Mucosa of rectum (tissue), 2 donors: Measurements from ENCODE around the gene PRKG1.

Experiments
- H3K27ac ChIP-seq, 2 donors: one replicate each; pipeline ENCODE4 v1.7.0; 2013; ENCODE audit warnings: inconsistent platforms in 2 of 2, low read depth in 2 of 2, low read length in 2 of 2
- H3K27me3 ChIP-seq, 2 donors: one replicate each; pipeline ENCODE4 v1.7.0; 2013; ENCODE audit warnings: low read length in 2 of 2; ENCODE audit not compliant: control insufficient read depth in 2 of 2, insufficient read depth in 2 of 2
- H3K36me3 ChIP-seq, 2 donors: one replicate each; pipeline ENCODE4 v1.7.0; 2013; ENCODE audit warnings: low read length in 2 of 2; ENCODE audit not compliant: control insufficient read depth in 2 of 2, insufficient read depth in 2 of 2
- H3K4me1 ChIP-seq, 2 donors: one replicate each; pipeline ENCODE4 v1.7.0; 2013; ENCODE audit warnings: low read length in 2 of 2, mild to moderate bottlenecking in 1 of 2; ENCODE audit not compliant: control insufficient read depth in 2 of 2, insufficient read depth in 2 of 2
- H3K4me3 ChIP-seq, 2 donors: one replicate each; pipeline ENCODE4 v1.7.0; 2013; ENCODE audit warnings: low read length in 2 of 2
- H3K9ac ChIP-seq, 2 donors: one replicate each; pipeline ENCODE4 v1.7.0; 2013; ENCODE audit warnings: low read length in 2 of 2, low read depth in 1 of 2, mild to moderate bottlenecking in 1 of 2
- H3K9me3 ChIP-seq, 2 donors: one replicate each; pipeline ENCODE4 v1.7.0; 2013; ENCODE audit warnings: low read length in 2 of 2; ENCODE audit not compliant: control insufficient read depth in 2 of 2
- donor health status: healthy.
- donor health status: Normal muscosa, but diverticular disease.

Gene PRKG1

DNA sequence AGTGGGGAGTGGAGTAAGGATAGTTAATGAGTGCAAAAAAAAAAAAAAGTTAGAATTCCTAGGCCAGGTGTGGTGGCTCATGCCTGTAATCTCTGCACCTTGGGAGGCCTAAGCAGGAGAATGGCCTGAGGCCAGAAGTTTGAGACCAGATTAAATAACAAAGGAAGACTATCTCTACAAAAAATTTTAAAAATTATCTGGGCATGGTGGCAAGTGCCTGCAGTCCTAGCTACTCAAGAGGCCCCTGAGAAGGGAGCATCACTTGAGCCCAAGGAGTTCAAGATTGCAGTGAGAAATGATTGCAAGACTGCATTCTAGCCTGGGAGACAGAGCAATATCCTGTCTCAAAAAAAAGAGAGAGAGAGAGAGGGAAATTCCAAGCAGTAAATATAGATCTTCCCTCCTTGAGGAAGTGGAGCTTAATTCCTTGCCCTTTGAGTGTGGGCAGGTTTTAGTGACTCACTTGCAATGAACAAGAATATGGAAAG lies 644.6 kb downstream of the PRKG1 start:
- Histone ChIP-seq H3K27ac (no peak overlapping the region), H3K9me3 (no peaks in the 10 kb centered on the region), H3K36me3 (no peaks in the 10 kb centered on the region), H3K4me1 (no peaks in the 10 kb centered on the region), H3K9ac (no peak overlapping the region), H3K27me3 (no peaks in the 10 kb centered on the region), H3K4me3 (no peak overlapping the region)

DNA sequence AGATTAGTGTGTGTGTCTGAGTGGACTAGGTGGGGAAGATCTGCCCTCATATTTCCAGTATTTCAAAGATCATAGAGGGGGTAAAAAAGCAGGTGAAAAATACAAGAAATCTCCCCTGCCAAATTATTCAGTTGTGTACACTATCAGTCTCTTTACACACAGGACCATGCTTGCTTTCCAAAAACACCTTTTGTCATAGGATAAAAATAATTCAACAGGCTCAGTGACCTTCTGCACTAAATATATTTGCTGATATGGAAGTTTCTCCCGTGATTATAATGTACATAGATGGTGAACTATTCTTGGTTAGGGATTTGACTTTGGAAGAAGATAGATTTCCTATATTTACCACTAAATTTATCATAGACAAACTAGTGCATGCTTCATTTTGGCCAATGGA lies 649.8 kb downstream of the PRKG1 start:
- no peak overlapping the region for H3K9ac ChIP-seq
- no peaks in the 10 kb centered on the region for H3K9me3 ChIP-seq
- no peaks in the 10 kb centered on the region for H3K36me3 ChIP-seq
- no peaks in the 10 kb centered on the region for H3K4me1 ChIP-seq
- no peak overlapping the region for H3K27ac ChIP-seq
- no peaks in the 10 kb centered on the region for H3K27me3 ChIP-seq
- H3K4me3 ChIP-seq = no peak overlapping the region

DNA sequence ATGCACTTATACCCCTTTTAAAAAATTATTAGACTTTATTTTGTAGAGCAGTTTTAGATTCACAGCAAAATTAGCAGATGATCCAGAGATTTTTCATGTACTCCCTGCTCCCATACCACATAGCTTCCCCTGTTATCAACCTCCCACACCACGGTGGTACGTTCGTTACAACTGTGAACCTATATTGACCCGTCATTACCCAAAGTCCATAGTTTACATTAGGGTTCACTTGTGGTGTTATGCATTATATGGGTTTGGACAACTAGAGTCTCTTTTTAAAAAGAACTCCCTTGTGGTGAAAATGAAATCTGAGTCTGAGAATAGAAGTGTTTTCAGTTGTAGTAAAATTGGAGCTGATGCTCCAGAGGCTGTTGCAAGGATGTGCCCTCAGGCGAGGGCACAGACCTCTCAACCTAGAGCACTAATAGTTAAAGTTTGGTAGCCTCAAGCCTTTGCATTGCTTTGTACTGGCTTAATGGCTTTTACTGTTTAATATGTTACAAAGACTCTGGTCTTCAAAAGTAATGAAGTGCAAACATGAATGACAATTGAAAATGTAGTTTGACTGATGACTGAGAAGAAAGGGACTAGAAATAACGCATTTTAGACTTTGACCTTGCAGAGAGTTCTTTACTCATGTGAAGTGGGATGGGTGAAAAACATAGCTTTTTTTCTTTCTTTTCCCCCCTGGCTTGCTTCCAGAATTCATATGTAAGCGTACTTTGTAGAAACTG lies 655.7 kb downstream of the PRKG1 start:
- H3K4me3 ChIP-seq = no peak overlapping the region
- H3K36me3 ChIP-seq = no peaks in the 10 kb centered on the region
- no peak overlapping the region for H3K9ac ChIP-seq
- no peak overlapping the region for H3K27ac ChIP-seq
- H3K9me3 ChIP-seq = no peaks in the 10 kb centered on the region
- no peaks in the 10 kb centered on the region for H3K4me1 ChIP-seq
- H3K27me3 ChIP-seq = no peaks in the 10 kb centered on the region

DNA sequence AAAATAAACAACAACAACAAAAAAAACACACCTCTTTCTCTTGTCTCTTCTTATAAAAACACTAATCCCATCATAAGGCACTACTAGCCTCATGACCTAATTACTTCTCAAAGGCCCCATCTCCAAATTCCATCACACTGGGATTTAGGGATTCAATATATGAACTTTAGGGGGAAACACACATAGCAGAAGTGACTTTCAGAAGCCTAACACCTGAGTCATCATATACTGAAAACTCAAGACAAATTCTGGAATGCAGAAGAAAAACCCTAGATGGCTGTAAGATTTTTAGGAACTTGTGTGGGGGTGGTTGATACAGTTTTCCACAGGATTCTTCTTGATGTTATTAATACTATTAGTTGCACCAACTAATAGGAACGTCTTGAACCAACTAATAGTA lies 658.8 kb downstream of the PRKG1 start:
- H3K36me3 ChIP-seq = no peaks in the 10 kb centered on the region
- no peaks in the 10 kb centered on the region for H3K27me3 ChIP-seq
- H3K9ac ChIP-seq = no peak overlapping the region
- no peaks in the 10 kb centered on the region for H3K9me3 ChIP-seq
- H3K4me1 ChIP-seq = no peaks in the 10 kb centered on the region
- H3K27ac ChIP-seq = no peak overlapping the region
- H3K4me3 ChIP-seq = no peak overlapping the region

DNA sequence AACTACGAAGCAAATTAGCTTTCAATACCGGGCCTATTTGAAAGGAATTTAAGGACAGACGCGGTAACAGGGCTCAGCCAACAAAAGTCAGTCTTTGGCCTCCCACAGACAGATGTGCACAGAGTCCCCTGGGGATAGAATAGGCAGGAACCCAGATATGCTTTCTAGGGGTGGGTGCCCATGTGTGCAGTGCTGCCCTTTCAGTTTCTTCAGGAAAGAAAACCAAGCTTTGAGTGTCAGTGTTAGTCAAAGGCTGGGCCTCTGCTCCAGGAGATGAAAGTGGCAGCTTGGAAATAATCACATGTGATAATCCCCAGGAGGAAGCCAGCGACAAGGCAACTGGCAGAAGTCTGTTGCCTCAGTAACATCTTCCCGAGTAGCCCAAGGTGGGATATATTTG lies 668.9 kb downstream of the PRKG1 start:
- Histone ChIP-seq H3K27ac (no peak overlapping the region), H3K4me3 (no peak overlapping the region), H3K4me1 (no peaks in the 10 kb centered on the region), H3K36me3 (no peaks in the 10 kb centered on the region), H3K9ac (no peak overlapping the region), H3K27me3 (no peaks in the 10 kb centered on the region), H3K9me3 (no peaks in the 10 kb centered on the region)

DNA sequence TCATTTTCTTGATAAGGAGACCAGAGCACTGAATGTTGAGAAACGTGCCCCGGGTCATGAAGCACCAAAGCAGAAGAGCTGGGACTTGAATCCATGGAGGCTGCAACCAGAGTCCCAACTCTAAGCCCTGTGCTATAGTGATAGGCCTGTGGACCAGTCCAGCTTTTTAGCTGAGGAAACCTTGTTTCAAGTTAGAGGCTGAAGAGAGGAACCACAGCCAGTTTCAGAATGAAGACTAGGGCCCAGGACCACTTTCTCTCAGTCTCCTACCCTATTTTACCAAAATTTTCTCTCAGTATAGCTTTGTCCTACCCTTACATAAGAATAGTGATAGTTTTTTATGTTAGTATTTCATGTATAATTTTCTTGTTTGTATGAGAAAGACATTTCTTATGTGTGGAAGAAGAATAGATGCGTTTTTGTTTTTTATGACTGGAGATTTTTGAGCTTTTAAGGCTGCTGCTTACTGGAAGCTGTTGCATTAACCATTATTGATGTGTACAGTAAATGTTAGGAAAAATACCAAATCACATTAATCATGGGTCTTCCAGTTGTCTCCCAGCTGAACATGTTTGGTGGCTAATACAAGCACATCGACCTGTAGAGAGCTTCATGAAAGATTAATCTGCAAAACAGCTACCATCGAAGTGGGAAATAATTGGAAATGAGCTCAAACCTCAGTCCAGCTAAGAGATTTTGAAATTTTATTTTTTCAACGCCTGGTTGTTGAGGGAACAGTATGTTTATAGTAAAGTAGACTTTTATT lies 670.1 kb downstream of the PRKG1 start:
- H3K9ac ChIP-seq = no peak overlapping the region
- no peaks in the 10 kb centered on the region for H3K36me3 ChIP-seq
- H3K27me3 ChIP-seq = no peaks in the 10 kb centered on the region
- H3K27ac ChIP-seq = no peak overlapping the region
- no peak overlapping the region for H3K4me3 ChIP-seq
- H3K4me1 ChIP-seq = no peaks in the 10 kb centered on the region
- H3K9me3 ChIP-seq = no peaks in the 10 kb centered on the region

DNA sequence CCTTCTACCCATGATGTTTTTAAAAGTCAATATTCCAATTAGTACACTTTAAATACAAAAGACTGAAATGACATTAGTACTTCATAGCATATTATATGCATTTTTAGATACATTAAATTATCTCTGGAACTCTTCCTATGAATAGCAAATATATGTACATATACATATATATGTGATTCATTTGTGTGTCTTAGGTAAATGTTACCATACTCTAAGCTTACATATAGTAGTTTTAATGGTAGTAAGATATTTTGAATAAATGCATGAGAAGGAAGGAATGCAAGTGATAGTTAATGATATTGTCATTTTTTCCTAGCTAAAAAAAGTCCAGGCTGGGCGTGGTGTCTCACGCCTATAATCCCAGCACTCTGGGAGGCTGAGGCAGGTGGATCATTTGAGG lies 671.1 kb downstream of the PRKG1 start:
- Histone ChIP-seq H3K4me1 (no peaks in the 10 kb centered on the region), H3K9ac (no peak overlapping the region), H3K36me3 (no peaks in the 10 kb centered on the region), H3K27ac (no peak overlapping the region), H3K4me3 (no peak overlapping the region), H3K27me3 (no peaks in the 10 kb centered on the region), H3K9me3 (no peaks in the 10 kb centered on the region)

DNA sequence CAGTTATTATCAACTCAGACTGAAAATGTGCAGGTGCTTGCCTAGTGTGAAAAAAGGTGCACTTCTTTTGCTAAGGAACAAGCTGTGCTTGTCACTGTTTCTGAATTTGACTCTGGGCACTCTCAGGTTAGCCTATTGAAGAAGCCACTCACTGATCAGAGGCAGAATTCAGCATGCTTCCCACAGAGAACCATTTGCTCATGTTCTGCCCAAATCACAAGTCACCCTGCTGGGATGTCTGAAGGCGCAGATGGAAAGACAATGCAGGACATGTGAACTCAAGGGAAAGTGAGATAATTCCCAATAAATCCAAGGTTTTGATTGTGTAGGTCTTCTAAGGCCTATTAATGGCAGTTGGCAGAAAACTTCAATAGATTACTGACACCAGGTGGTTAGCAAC lies 672.9 kb downstream of the PRKG1 start:
- H3K36me3 ChIP-seq = no peaks in the 10 kb centered on the region
- no peaks in the 10 kb centered on the region for H3K27me3 ChIP-seq
- H3K9me3 ChIP-seq = no peaks in the 10 kb centered on the region
- no peak overlapping the region for H3K9ac ChIP-seq
- H3K27ac ChIP-seq = no peak overlapping the region
- no peak overlapping the region for H3K4me3 ChIP-seq
- no peaks in the 10 kb centered on the region for H3K4me1 ChIP-seq

DNA sequence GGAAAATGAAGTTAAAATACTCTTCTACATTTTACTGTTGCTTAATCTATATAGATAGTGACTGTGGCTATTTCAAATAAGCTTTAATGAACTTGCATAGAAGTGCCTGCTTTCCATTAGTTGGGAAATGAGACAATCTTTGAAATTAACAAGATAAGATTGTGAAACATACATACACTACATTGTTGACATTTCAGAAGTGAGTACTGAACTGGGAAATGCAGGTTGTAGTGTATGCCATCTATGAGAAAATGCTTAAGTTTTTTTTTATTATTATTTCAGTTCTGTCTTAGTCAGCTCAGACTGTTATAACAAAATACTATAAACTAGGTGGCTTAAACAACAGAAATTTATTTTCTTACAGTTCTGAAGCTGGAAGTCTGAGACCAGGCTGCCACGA lies 674.7 kb downstream of the PRKG1 start:
- Histone ChIP-seq H3K9me3 (no peaks in the 10 kb centered on the region), H3K27ac (no peak overlapping the region), H3K9ac (no peak overlapping the region)

DNA sequence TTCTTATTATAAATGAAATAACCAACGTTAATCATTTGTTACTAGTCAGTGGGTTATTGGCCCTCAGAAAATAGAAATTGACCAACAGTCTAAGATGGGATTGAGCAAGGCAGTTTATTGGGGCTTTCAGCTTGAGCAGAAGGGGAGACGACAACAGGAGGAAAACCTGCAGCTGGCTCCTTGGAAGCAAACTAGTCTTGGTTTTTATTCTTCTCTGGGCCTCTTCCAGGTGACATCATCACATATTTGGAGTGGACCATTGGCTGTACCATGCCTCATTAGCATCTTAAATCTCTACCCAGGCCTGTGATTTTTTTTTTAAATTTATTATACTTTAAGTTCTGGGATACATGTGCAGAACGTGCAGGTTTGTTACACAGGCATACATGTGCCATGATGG lies 684.1 kb downstream of the PRKG1 start:
- Histone ChIP-seq H3K27ac (no peak overlapping the region), H3K9ac (no peak overlapping the region), H3K4me1 (no peaks in the 10 kb centered on the region), H3K4me3 (no peak overlapping the region), H3K36me3 (no peaks in the 10 kb centered on the region), H3K9me3 (no peaks in the 10 kb centered on the region), H3K27me3 (no peaks in the 10 kb centered on the region)

More for the DNA sequence above, 674.7 kb downstream of the PRKG1 start:
- Histone ChIP-seq H3K4me3 (no peak overlapping the region), H3K4me1 (no peaks in the 10 kb centered on the region), H3K36me3 (no peaks in the 10 kb centered on the region), H3K27me3 (no peaks in the 10 kb centered on the region)
